ENCODE measurements around the gene PTBP1. TPM values are rescaled to one million over a fixed set of nuclear protein-coding genes. Genes with fewer than 3 reads are reported as not detected.

Gene PTBP1
- total RNA-seq, 4 donors from 2014 or later: 106 to 195 (median 137) TPM

DNA sequence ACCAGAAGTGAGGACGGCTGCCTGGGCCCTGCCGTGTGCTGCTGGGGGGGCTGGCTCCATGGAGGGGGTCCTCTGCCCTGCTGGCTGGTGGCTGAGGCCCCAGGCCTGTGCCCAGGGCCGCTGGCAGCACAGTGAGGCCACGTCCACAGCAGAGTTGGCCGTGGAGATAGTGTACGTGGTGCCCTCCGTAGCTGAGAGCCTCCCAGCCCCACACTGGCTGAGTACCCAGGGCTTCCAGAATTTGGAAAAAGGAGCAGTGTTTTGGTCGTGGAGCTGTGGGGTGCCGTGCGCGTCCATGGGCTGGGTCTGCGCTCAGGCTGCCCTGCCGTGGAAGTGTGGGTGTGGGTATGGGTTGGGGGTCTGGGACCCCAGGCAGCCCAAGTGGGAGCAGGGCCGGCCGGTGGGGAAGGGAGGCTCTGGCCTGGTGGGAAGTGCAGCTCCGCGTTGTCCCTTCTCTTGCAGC is 5.9 kb downstream of the PTBP1 start:
- ATAC-seq (ENCODE audit: low FRiP score): no peak
- DNase-seq (ENCODE audit: low spot score): no peak
- TF ChIP-seq, protein P1, sequence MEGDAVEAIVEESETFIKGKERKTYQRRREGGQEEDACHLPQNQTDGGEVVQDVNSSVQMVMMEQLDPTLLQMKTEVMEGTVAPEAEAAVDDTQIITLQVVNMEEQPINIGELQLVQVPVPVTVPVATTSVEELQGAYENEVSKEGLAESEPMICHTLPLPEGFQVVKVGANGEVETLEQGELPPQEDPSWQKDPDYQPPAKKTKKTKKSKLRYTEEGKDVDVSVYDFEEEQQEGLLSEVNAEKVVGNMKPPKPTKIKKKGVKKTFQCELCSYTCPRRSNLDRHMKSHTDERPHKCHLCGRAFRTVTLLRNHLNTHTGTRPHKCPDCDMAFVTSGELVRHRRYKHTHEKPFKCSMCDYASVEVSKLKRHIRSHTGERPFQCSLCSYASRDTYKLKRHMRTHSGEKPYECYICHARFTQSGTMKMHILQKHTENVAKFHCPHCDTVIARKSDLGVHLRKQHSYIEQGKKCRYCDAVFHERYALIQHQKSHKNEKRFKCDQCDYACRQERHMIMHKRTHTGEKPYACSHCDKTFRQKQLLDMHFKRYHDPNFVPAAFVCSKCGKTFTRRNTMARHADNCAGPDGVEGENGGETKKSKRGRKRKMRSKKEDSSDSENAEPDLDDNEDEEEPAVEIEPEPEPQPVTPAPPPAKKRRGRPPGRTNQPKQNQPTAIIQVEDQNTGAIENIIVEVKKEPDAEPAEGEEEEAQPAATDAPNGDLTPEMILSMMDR (IDR thresholded peaks at IDR 0.05): no peak

GRCh38 chr19:803686-804418 is 6.6 kb downstream of the PTBP1 start:
- ATAC-seq (ENCODE audit: low FRiP score): no peak
- TF ChIP-seq, protein P1 (IDR thresholded peaks at IDR 0.05): no peak

DNA sequence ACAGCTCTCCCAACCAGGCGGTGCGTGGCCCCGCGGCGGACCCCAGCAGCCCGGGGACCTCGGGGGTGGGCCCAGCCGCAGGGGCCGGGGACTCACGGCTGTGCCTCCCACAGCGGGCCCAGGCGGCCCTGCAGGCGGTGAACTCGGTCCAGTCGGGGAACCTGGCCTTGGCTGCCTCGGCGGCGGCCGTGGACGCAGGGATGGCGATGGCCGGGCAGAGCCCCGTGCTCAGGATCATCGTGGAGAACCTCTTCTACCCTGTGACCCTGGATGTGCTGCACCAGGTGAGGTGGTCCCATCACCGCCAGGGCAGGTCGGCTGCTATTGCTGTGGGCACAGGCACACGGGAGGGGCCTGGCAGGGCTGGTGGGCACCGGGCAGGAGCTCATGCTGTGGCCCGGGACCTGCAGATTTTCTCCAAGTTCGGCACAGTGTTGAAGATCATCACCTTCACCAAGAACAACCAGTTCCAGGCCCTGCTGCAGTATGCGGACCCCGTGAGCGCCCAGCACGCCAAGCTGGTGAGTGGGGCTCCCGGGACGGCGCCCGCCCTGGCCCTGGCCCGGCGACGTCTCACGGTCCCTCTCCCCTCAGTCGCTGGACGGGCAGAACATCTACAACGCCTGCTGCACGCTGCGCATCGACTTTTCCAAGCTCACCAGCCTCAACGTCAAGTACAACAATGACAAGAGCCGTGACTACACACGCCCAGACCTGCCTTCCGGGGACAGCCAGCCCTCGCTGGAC is 7.3 kb downstream of the PTBP1 start:
- TF ChIP-seq, protein P1 (IDR thresholded peaks at IDR 0.05): no peak
- no peak for DNase-seq (ENCODE audit: low spot score)

More at GRCh38 chr19:803686-804418, 6.6 kb downstream of the PTBP1 start:
- DNase-seq (ENCODE audit: low spot score): no peak

GRCh38 chr19:805166-805551 is 7.9 kb downstream of the PTBP1 start:
- no peak for DNase-seq (ENCODE audit: low spot score)
- ATAC-seq (ENCODE audit: low FRiP score): no peak
- TF ChIP-seq, protein P1 (IDR thresholded peaks at IDR 0.05): no peak

More for the DNA sequence above, 7.3 kb downstream of the PTBP1 start:
- ATAC-seq (ENCODE audit: low FRiP score): no peak

GRCh38 chr19:805600-806550 is 8.6 kb downstream of the PTBP1 start:
- DNase-seq (ENCODE audit: low spot score) (no peak), ATAC-seq (ENCODE audit: low FRiP score) (no peak)
- TF ChIP-seq, protein P1 (IDR thresholded peaks at IDR 0.05): no peak

GRCh38 chr19:806815-807421 is 9.7 kb downstream of the PTBP1 start:
- ATAC-seq (ENCODE audit: low FRiP score): no peak
- DNase-seq (ENCODE audit: low spot score): no peak
- TF ChIP-seq, protein P1 (IDR thresholded peaks at IDR 0.05): no peak
